ENCODE results near the gene VSX1. TPM values are rescaled to one million over a fixed set of nuclear protein-coding genes. Genes with fewer than 3 reads are reported as not detected.

Gene VSX1
- total RNA-seq, 1 donor, result not detected

DNA sequence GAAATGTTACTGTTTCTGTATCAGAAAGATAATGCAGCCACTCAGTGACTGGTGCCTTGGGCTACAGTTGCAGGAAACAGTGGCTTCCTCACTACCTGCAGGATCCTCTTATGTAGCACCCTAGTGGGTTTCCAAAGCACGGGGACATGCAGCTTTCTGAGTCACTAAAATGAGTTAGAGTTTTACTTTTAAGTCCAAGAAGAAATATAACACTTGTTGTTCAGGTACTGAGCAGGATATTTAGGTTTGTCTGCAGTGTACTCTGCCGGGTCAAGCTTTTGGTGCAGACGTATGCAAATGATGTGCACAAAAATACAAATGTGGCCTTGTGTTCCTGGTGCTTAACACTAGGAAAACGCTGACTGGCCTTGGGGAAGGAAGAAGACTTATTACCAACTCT is 46.0 kb downstream of the VSX1 start:
- DNase-seq (ENCODE audit: low read depth), result no peak
- H3K4me3 ChIP-seq (ENCODE audit: low read depth, low read length), result no peak overlapping the region
- TF ChIP-seq, protein P1, sequence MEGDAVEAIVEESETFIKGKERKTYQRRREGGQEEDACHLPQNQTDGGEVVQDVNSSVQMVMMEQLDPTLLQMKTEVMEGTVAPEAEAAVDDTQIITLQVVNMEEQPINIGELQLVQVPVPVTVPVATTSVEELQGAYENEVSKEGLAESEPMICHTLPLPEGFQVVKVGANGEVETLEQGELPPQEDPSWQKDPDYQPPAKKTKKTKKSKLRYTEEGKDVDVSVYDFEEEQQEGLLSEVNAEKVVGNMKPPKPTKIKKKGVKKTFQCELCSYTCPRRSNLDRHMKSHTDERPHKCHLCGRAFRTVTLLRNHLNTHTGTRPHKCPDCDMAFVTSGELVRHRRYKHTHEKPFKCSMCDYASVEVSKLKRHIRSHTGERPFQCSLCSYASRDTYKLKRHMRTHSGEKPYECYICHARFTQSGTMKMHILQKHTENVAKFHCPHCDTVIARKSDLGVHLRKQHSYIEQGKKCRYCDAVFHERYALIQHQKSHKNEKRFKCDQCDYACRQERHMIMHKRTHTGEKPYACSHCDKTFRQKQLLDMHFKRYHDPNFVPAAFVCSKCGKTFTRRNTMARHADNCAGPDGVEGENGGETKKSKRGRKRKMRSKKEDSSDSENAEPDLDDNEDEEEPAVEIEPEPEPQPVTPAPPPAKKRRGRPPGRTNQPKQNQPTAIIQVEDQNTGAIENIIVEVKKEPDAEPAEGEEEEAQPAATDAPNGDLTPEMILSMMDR (IDR thresholded peaks at IDR 0.05; ENCODE audit: insufficient read depth, low read depth, low read length), result no peak

GRCh38 chr20:25033924-25034300 is 48.0 kb downstream of the VSX1 start:
- TF ChIP-seq, protein P1 (IDR thresholded peaks at IDR 0.05; ENCODE audit: insufficient read depth, low read depth, low read length), result no peak
- no peak for DNase-seq (ENCODE audit: low read depth)
- no peak overlapping the region for H3K4me3 ChIP-seq (ENCODE audit: low read depth, low read length)

DNA sequence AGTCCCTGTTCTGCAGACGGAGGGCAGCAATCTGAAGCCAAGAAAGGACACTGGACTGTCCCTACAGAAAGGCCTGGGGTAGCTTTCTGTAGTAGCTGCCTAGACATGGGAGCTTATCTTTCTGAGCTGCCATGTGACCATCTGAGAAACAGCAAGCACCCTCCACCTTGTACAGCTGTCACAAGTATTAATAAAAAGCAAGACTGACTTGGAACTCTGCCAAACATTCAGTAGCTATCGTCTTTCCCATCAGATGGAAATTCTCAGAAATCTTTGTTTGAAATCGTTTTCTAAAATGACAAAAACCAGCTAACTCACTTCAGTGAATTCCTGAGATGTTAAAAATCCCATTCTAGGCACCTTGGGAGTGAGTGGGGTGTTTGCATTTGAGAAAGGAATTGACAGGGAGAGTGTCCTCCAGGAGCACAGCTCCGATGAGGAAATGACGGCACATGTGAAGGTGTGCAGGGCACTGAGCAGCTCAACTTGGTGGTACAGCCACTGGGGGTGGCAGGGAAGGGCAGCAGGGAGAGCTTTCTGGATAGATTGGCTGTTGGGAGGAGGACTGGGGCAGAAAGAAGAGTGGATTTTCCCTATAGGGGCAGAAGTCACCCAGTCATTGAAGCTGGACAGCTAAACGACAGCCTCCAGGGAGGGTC is 48.5 kb downstream of the VSX1 start:
- no peak overlapping the region for H3K4me3 ChIP-seq (ENCODE audit: low read depth, low read length)
- TF ChIP-seq, protein P1 (IDR thresholded peaks at IDR 0.05; ENCODE audit: insufficient read depth, low read depth, low read length), result no peak
- DNase-seq (ENCODE audit: low read depth), result peak; percentile 23

DNA sequence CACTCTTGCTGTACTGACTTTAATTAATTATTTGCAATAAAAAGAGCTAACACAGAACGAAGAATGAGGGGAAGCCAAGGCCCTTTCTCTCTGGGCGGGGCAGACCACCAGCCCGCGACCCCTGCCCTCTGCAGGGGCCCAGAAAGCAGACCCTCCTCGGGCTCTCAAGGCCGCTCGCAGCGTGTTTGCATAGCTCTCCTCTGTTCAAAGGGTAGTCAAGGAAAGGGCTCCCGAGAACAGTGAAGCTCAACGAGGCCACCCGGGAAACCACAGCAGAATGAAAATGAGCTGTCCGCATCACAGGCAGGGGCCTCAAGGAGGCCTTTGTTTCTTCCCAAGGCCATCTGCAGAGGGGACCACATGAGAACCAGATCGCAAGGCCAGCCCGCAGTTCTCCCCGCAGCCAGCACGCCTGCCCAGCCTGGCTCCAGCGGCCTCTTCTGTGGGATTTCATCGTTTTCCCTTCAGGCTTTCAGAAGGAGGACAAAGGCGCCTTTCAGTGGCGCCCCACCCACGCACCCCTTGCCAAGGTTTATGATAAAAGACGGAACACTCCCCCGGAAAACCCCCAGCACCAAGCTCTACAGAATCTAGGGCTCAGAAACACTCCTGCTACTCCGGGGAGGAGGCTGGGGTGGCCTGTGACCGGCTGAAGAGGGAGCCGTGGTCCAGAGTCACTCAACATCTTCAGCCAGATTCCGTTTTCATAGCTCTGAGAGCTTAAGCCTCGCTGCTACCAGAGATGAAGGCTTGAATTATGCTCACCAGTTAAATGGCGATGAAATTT is 49.3 kb downstream of the VSX1 start:
- no peak overlapping the region for H3K4me3 ChIP-seq (ENCODE audit: low read depth, low read length)
- no peak for DNase-seq (ENCODE audit: low read depth)
- TF ChIP-seq, protein P1 (IDR thresholded peaks at IDR 0.05; ENCODE audit: insufficient read depth, low read depth, low read length), result no peak

DNA sequence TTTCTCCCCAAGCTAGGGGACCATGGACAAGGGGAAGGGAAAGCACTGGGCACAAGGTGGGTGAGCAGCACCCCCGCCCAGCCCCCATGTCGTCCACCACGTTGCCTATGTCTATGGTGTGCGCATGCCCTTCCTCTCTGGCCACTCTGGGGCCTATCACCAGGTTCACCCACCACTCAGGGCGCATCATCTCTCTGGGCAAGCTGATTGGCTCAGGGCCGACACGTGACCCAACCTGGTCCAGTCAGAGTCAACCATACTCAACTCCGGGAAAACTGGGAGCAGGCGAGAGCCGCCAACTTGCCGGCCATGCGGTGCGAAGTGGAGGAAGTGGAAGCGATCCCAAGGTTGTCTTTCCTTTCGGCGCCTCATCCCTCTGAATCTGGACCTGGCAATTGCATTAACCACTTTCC is 49.9 kb downstream of the VSX1 start:
- TF ChIP-seq, protein P1 (IDR thresholded peaks at IDR 0.05; ENCODE audit: insufficient read depth, low read depth, low read length), result no peak
- H3K4me3 ChIP-seq (ENCODE audit: low read depth, low read length), result no peak overlapping the region
- no peak for DNase-seq (ENCODE audit: low read depth)

DNA sequence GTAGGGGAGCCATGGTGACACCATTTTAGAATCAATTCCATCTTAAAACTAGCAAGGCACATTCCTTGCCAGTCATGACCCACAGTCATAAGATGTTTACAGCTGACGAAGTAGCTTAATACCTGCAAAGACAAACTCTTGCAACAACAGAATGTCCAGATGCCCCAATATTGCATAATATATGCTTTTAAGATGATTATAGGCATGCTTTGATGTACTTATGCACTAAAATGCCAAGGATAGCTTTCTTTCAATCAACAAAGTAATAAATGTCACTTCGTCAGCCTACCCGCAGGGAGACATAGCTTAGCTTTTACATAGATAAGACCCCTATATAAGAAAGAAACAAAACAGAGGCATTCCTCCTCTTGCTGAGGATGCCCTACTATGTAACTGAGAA is 50.7 kb downstream of the VSX1 start:
- TF ChIP-seq, protein P1 (IDR thresholded peaks at IDR 0.05; ENCODE audit: insufficient read depth, low read depth, low read length), result no peak
- no peak overlapping the region for H3K4me3 ChIP-seq (ENCODE audit: low read depth, low read length)
- DNase-seq (ENCODE audit: low read depth), result peak; percentile 39

All from fibroblast of villous mesenchyme (primary cell).